Mucosa of rectum (tissue), 2 donors: ENCODE results near the gene VEGFA.
A peak's percentile ranks its signal among the peaks of the same experiment; 100 is the strongest.
"Not testable (repeated sequence)": the region's sequence is repeated elsewhere in the genome, so short reads cannot be mapped to it uniquely, and the experiment has no call there.

Source experiments
- H3K27ac ChIP-seq, 2 donors: one replicate each; pipeline ENCODE4 v1.7.0; 2013; ENCODE audit warnings: inconsistent platforms in 2 of 2, low read depth in 2 of 2, low read length in 2 of 2
- H3K27me3 ChIP-seq, 2 donors: one replicate each; pipeline ENCODE4 v1.7.0; 2013; ENCODE audit warnings: low read length in 2 of 2; ENCODE audit not compliant: control insufficient read depth in 2 of 2, insufficient read depth in 2 of 2
- H3K36me3 ChIP-seq, 2 donors: one replicate each; pipeline ENCODE4 v1.7.0; 2013; ENCODE audit warnings: low read length in 2 of 2; ENCODE audit not compliant: control insufficient read depth in 2 of 2, insufficient read depth in 2 of 2
- H3K4me1 ChIP-seq, 2 donors: one replicate each; pipeline ENCODE4 v1.7.0; 2013; ENCODE audit warnings: low read length in 2 of 2, mild to moderate bottlenecking in 1 of 2; ENCODE audit not compliant: control insufficient read depth in 2 of 2, insufficient read depth in 2 of 2
- H3K4me3 ChIP-seq, 2 donors: one replicate each; pipeline ENCODE4 v1.7.0; 2013; ENCODE audit warnings: low read length in 2 of 2
- H3K9ac ChIP-seq, 2 donors: one replicate each; pipeline ENCODE4 v1.7.0; 2013; ENCODE audit warnings: low read length in 2 of 2, low read depth in 1 of 2, mild to moderate bottlenecking in 1 of 2
- H3K9me3 ChIP-seq, 2 donors: one replicate each; pipeline ENCODE4 v1.7.0; 2013; ENCODE audit warnings: low read length in 2 of 2; ENCODE audit not compliant: control insufficient read depth in 2 of 2
- donor health status: healthy.
- donor health status: Normal muscosa, but diverticular disease.

VEGFA gene

GRCh38 chr6:43810965-43811732 is 41.1 kb downstream of the VEGFA start:
- Histone ChIP-seq H3K4me1 (peaks cover 30 to 42% of the 10 kb centered on the region in 2 donors), H3K36me3 (no peaks in the 10 kb centered on the region), H3K4me3 (no peak overlapping the region)

GRCh38 chr6:43811733-43812099 is 41.7 kb downstream of the VEGFA start:
- Histone ChIP-seq H3K27me3 (no peaks in the 10 kb centered on the region), H3K4me1 (peaks cover 25 to 38% of the 10 kb centered on the region in 2 donors), H3K9me3 (no peaks in the 10 kb centered on the region), H3K36me3 (no peaks in the 10 kb centered on the region), H3K27ac (peak overlapping the region in 1 of 2 donors; percentile 29), H3K4me3 (no peak overlapping the region), H3K9ac (peak overlapping the region in 1 of 2 donors; percentile 6)

More at GRCh38 chr6:43810965-43811732, 41.1 kb downstream of the VEGFA start:
- Histone ChIP-seq H3K9ac (no peak overlapping the region), H3K27ac (no peak overlapping the region), H3K9me3 (no peaks in the 10 kb centered on the region), H3K27me3 (no peaks in the 10 kb centered on the region)

GRCh38 chr6:43812850-43813578 is 43.0 kb downstream of the VEGFA start:
- no peaks in the 10 kb centered on the region for H3K36me3 ChIP-seq
- peaks cover 21 to 29% of the 10 kb centered on the region in 2 donors for H3K4me1 ChIP-seq
- H3K27ac ChIP-seq = peak overlapping the region; percentile 79 to 87
- peak overlapping the region in 1 of 2 donors; percentile 54 for H3K9ac ChIP-seq
- no peaks in the 10 kb centered on the region for H3K9me3 ChIP-seq
- H3K4me3 ChIP-seq = peak overlapping the region in 1 of 2 donors; percentile 28
- H3K27me3 ChIP-seq = no peaks in the 10 kb centered on the region

GRCh38 chr6:43814111-43814510 is 44.1 kb downstream of the VEGFA start:
- no peaks in the 10 kb centered on the region for H3K36me3 ChIP-seq
- H3K27ac ChIP-seq = peak overlapping the region; percentile 79 to 87
- H3K9me3 ChIP-seq = no peaks in the 10 kb centered on the region
- H3K4me3 ChIP-seq = no peak overlapping the region
- H3K9ac ChIP-seq = peak overlapping the region in 1 of 2 donors; percentile 28
- no peaks in the 10 kb centered on the region for H3K27me3 ChIP-seq
- peaks cover 21 to 29% of the 10 kb centered on the region in 2 donors for H3K4me1 ChIP-seq

GRCh38 chr6:43814865-43815264 is 44.9 kb downstream of the VEGFA start:
- peaks cover 21 to 29% of the 10 kb centered on the region in 2 donors for H3K4me1 ChIP-seq
- H3K27ac ChIP-seq = peak overlapping the region; percentile 49 to 61
- H3K27me3 ChIP-seq = no peaks in the 10 kb centered on the region
- no peaks in the 10 kb centered on the region for H3K9me3 ChIP-seq
- H3K4me3 ChIP-seq = no peak overlapping the region
- no peak overlapping the region for H3K9ac ChIP-seq
- no peaks in the 10 kb centered on the region for H3K36me3 ChIP-seq

GRCh38 chr6:43817192-43817591 is 47.2 kb downstream of the VEGFA start:
- no peak overlapping the region for H3K27ac ChIP-seq
- H3K4me1 ChIP-seq = peaks cover 18 to 25% of the 10 kb centered on the region in 2 donors
- no peak overlapping the region for H3K4me3 ChIP-seq
- H3K36me3 ChIP-seq = no peaks in the 10 kb centered on the region
- no peaks in the 10 kb centered on the region for H3K27me3 ChIP-seq
- no peaks in the 10 kb centered on the region for H3K9me3 ChIP-seq
- H3K9ac ChIP-seq = no peak overlapping the region

GRCh38 chr6:43818973-43819372 is 49.0 kb downstream of the VEGFA start:
- not testable (repeated sequence) for H3K4me3 ChIP-seq, H3K36me3 ChIP-seq, H3K27me3 ChIP-seq, H3K9ac ChIP-seq, H3K9me3 ChIP-seq, H3K27ac ChIP-seq
- peaks cover 10 to 17% of the 10 kb centered on the region in 2 donors for H3K4me1 ChIP-seq

GRCh38 chr6:43819958-43820357 is 49.9 kb downstream of the VEGFA start:
- Histone ChIP-seq H3K4me1 (peaks cover 15% of the 10 kb centered on the region in 2 donors), H3K9ac (peak overlapping the region in 1 of 2 donors; percentile 4), H3K4me3 (no peak overlapping the region), H3K36me3 (no peaks in the 10 kb centered on the region), H3K27ac (no peak overlapping the region), H3K9me3 (no peaks in the 10 kb centered on the region), H3K27me3 (no peaks in the 10 kb centered on the region)

GRCh38 chr6:43820486-43820885 is 50.5 kb downstream of the VEGFA start:
- H3K36me3 ChIP-seq = no peaks in the 10 kb centered on the region
- peaks cover 11 to 15% of the 10 kb centered on the region in 2 donors for H3K4me1 ChIP-seq
- no peak overlapping the region for H3K27ac ChIP-seq
- no peak overlapping the region for H3K9ac ChIP-seq
- H3K27me3 ChIP-seq = no peaks in the 10 kb centered on the region
- no peaks in the 10 kb centered on the region for H3K9me3 ChIP-seq
- no peak overlapping the region for H3K4me3 ChIP-seq
